ENCODE results near the gene CEP57L1.
"Not testable (repeated sequence)": the region's sequence is repeated elsewhere in the genome, so short reads cannot be mapped to it uniquely, and the experiment has no call there.

CEP57L1 gene

DNA sequence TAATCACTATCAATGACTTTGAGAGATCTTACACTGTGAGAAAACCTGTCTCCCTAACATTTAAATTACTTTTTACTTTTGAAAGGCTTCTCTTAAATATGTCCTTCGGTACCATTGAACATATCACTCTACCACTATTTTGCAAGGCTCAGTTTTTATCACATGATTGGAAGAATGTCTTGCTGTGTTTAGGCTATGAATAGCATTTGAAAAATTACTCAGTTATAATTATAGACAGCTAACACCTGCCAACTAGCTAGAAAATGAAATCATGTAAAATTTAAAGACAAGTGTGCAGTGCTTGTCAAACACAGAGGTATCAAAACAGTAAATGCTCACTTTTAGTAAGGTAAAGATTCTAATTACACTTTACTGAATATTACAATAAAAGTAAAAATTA is 11.7 kb upstream of the CEP57L1 start:
- TF ChIP-seq, protein P1, sequence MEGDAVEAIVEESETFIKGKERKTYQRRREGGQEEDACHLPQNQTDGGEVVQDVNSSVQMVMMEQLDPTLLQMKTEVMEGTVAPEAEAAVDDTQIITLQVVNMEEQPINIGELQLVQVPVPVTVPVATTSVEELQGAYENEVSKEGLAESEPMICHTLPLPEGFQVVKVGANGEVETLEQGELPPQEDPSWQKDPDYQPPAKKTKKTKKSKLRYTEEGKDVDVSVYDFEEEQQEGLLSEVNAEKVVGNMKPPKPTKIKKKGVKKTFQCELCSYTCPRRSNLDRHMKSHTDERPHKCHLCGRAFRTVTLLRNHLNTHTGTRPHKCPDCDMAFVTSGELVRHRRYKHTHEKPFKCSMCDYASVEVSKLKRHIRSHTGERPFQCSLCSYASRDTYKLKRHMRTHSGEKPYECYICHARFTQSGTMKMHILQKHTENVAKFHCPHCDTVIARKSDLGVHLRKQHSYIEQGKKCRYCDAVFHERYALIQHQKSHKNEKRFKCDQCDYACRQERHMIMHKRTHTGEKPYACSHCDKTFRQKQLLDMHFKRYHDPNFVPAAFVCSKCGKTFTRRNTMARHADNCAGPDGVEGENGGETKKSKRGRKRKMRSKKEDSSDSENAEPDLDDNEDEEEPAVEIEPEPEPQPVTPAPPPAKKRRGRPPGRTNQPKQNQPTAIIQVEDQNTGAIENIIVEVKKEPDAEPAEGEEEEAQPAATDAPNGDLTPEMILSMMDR (IDR thresholded peaks at IDR 0.05; ENCODE audit: low read depth, low read length, missing control alignments): no peak
- no peak for DNase-seq
- no peak overlapping the region for H3K4me3 ChIP-seq (ENCODE audit: low read depth, low read length)
- no peak overlapping the region for H3K27ac ChIP-seq
- H3K27me3 ChIP-seq (replicated peaks): no peaks in the 10 kb centered on the region
- H3K36me3 ChIP-seq (replicated peaks): no peaks in the 10 kb centered on the region
- in situ Hi-C loops (cut with HindIII; ENCODE audit: low pct_ligation_motif_present, low sequenced_read_pairs): no loop called here

DNA sequence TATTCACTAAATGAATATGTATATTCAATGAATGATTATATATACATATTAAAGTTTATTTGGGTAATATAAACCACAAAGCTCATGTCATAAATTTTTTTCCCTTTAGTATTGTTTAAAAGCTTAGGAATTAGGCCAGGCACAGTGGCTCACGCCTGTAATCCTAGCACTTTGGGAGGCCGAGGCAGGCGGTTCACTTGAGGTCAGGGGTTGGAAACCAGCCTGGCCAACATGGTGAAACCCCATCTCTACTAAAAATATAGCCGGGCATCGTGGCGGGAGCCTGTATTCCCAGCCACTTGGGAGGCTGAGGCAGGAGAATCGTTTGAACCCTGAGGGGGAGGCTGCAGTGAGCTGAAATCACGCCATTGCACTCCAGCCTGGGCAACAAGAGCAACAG is 11.2 kb upstream of the CEP57L1 start:
- DNase-seq; H3K4me3 ChIP-seq (ENCODE audit: low read depth, low read length); in situ Hi-C loops (cut with HindIII; ENCODE audit: low pct_ligation_motif_present, low sequenced_read_pairs); H3K36me3 ChIP-seq (replicated peaks); H3K27me3 ChIP-seq (replicated peaks); H3K27ac ChIP-seq: not testable (repeated sequence)

DNA sequence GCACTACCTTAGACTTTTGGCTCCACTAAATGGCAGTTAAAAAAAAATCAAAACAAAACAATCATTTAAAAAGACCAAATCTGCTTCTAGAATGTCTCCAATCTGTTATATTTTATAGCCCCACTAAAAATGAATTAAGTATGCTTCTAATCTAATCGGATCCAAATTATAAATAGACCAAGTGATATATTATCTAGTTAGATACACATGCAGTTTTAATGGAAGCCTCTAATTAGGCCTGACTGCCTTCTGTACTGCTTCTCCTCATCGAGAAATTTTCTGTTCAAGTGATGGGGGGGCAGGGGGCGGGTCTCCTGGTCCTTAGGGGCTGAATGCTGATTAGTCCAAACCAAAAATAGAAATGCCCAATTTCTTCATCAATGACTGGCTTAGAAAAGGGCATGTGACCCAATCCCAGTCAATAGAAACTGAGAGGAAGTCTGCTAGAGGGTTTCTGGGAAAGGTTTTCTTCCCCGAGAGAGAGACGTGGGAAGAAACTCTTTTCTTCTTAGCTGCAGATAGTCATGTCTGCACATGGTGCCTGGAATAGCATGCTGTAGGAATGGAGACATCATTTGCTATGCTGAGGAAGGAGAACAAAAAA is 7.5 kb upstream of the CEP57L1 start:
- DNase-seq: no peak
- Histone ChIP-seq H3K4me3 (ENCODE audit: low read depth, low read length) (no peak overlapping the region), H3K27ac (no peak overlapping the region), H3K27me3 (replicated peaks) (no peaks in the 10 kb centered on the region), H3K36me3 (replicated peaks) (no peaks in the 10 kb centered on the region)
- TF ChIP-seq, protein P1 (IDR thresholded peaks at IDR 0.05; ENCODE audit: low read depth, low read length, missing control alignments): no peak
- in situ Hi-C loops (cut with HindIII; ENCODE audit: low pct_ligation_motif_present, low sequenced_read_pairs): no loop called here

DNA sequence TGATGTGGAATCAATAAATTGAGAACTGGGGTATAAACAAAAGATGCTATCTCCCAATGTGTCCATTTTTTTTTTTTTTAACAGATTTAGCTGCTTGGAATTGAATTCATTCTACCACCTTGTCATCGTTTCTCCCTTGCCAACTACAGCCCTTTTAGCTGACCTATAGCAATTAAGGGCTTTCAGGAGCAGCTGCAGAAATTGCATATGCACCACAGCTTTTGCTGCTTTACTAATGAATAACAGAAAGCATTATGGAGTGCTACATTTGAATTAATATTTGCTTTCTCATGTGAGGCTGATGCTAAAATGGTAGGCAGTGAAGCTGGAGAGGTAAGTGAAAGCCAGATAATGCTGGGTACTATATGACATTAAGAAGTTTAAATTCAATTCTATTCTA is 6.3 kb upstream of the CEP57L1 start:
- Histone ChIP-seq H3K4me3 (ENCODE audit: low read depth, low read length) (no peak overlapping the region), H3K27me3 (replicated peaks) (no peaks in the 10 kb centered on the region), H3K36me3 (replicated peaks) (no peaks in the 10 kb centered on the region), H3K27ac (no peak overlapping the region)
- TF ChIP-seq, protein P1 (IDR thresholded peaks at IDR 0.05; ENCODE audit: low read depth, low read length, missing control alignments): no peak
- in situ Hi-C loops (cut with HindIII; ENCODE audit: low pct_ligation_motif_present, low sequenced_read_pairs): no loop called here
- no peak for DNase-seq

DNA sequence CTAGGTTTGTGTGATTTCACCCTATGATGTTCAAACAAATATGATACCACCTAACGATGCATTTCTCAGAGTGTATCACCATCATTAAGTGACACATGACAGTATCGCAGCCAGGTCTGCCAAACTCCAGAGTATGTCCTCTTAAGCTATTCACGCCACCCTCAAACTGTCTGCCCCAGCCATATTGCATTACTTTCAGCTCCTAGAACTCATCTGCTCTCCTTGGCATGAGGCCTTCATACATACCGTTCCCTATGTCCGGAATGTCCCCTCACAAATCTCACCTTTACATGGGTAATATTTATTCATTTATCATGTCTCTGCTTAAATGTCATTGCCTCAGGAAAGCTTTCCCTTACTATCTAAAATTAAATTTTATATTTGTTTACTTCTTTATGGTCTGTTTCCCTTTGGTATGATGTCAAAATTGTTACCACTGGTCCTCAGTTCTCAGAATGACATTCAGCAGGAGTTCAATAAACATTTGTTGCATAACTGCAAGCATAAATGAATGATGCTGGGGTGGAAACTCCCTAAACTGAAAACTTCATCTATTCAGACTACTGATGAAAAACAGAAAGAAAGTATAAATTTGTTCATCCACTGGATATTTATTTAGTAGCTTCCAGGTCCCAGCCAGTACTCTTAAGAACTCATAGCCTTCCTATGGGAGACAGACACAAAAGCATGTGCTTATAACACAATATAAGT is 3.8 kb upstream of the CEP57L1 start:
- in situ Hi-C loops (cut with HindIII; ENCODE audit: low pct_ligation_motif_present, low sequenced_read_pairs): no loop called here
- DNase-seq: no peak

DNA sequence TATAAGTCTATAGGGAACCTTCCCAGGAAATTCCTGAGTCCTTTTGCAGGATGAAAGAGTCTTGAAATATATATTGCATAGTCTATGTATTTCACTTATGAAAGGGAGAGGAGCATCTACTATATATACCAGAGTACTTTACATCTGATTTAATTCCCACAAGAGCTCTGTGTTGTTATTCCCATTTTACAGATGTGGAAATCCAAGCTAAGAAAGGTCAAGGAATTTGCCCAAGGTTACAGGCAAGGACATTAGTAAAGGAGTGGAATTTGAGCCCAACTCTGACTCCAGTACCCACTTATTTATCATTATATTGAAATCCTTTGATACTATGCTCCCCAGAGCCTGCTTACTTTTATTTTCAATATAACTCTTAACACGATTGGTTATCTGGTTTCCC is 3.2 kb upstream of the CEP57L1 start:
- Histone ChIP-seq H3K27ac (no peak overlapping the region), H3K36me3 (replicated peaks) (no peaks in the 10 kb centered on the region), H3K4me3 (ENCODE audit: low read depth, low read length) (no peak overlapping the region), H3K27me3 (replicated peaks) (no peaks in the 10 kb centered on the region)
- in situ Hi-C loops (cut with HindIII; ENCODE audit: low pct_ligation_motif_present, low sequenced_read_pairs): no loop called here
- TF ChIP-seq, protein P1 (IDR thresholded peaks at IDR 0.05; ENCODE audit: low read depth, low read length, missing control alignments): no peak
- DNase-seq: no peak

More for the DNA sequence above, 3.8 kb upstream of the CEP57L1 start:
- H3K36me3 ChIP-seq (replicated peaks): no peaks in the 10 kb centered on the region
- no peak overlapping the region for H3K27ac ChIP-seq
- no peaks in the 10 kb centered on the region for H3K27me3 ChIP-seq (replicated peaks)
- TF ChIP-seq, protein P1 (IDR thresholded peaks at IDR 0.05; ENCODE audit: low read depth, low read length, missing control alignments): no peak
- no peak overlapping the region for H3K4me3 ChIP-seq (ENCODE audit: low read depth, low read length)

All from brain microvascular endothelial cell (primary cell).